Measurements from ENCODE around the gene THEM4. TPM values are rescaled to one million over a fixed set of nuclear protein-coding genes. Genes with fewer than 3 reads are reported as not detected.
A peak's percentile ranks its signal among the peaks of the same experiment; 100 is the strongest.

THEM4 gene
- total RNA-seq, 1 experiment from 2014 or later, result 10.9 TPM

DNA sequence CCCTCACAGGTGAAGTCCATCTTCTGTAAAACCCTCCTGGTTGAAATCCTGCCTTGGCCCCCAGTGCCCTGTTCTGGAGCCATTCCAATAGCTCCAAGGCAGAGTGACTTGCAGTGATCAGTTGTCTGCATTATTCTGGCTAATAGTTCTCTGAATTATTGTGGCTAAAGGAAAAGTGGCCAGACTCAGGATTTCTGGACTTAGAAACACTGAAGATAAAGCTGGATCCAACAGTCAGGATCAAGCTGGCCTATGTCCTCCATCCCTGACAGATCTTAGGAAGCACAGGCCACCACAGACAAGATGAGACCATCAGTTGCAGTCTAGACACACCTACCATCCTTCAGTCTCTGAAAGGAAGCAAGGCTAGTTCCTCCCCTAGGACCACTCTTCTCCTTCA, 68.9 kb downstream of the THEM4 start:
- TF ChIP-seq, protein P1, sequence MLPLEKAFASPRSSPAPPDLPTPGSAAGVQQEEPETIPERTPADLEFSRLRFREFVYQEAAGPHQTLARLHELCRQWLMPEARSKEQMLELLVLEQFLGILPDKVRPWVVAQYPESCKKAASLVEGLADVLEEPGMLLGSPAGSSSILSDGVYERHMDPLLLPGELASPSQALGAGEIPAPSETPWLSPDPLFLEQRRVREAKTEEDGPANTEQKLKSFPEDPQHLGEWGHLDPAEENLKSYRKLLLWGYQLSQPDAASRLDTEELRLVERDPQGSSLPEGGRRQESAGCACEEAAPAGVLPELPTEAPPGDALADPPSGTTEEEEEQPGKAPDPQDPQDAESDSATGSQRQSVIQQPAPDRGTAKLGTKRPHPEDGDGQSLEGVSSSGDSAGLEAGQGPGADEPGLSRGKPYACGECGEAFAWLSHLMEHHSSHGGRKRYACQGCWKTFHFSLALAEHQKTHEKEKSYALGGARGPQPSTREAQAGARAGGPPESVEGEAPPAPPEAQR (CRISPR knock-in tag; IDR thresholded peaks at IDR 0.05), result no peak
- TF ChIP-seq PRRX2 (CRISPR knock-in tag; IDR thresholded peaks at IDR 0.05), result no peak
- TF ChIP-seq ZNF423 (CRISPR knock-in tag; IDR thresholded peaks at IDR 0.05), result no peak
- no peak for TF ChIP-seq ZNF416 (CRISPR knock-in tag; IDR thresholded peaks at IDR 0.05)
- TF ChIP-seq ZNF138 (CRISPR knock-in tag; conservative IDR thresholded peaks at IDR 0.05), result no peak
- TF ChIP-seq, protein P2, sequence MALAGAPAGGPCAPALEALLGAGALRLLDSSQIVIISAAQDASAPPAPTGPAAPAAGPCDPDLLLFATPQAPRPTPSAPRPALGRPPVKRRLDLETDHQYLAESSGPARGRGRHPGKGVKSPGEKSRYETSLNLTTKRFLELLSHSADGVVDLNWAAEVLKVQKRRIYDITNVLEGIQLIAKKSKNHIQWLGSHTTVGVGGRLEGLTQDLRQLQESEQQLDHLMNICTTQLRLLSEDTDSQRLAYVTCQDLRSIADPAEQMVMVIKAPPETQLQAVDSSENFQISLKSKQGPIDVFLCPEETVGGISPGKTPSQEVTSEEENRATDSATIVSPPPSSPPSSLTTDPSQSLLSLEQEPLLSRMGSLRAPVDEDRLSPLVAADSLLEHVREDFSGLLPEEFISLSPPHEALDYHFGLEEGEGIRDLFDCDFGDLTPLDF (CRISPR knock-in tag; IDR thresholded peaks at IDR 0.05), result no peak
- TF ChIP-seq, protein P3, sequence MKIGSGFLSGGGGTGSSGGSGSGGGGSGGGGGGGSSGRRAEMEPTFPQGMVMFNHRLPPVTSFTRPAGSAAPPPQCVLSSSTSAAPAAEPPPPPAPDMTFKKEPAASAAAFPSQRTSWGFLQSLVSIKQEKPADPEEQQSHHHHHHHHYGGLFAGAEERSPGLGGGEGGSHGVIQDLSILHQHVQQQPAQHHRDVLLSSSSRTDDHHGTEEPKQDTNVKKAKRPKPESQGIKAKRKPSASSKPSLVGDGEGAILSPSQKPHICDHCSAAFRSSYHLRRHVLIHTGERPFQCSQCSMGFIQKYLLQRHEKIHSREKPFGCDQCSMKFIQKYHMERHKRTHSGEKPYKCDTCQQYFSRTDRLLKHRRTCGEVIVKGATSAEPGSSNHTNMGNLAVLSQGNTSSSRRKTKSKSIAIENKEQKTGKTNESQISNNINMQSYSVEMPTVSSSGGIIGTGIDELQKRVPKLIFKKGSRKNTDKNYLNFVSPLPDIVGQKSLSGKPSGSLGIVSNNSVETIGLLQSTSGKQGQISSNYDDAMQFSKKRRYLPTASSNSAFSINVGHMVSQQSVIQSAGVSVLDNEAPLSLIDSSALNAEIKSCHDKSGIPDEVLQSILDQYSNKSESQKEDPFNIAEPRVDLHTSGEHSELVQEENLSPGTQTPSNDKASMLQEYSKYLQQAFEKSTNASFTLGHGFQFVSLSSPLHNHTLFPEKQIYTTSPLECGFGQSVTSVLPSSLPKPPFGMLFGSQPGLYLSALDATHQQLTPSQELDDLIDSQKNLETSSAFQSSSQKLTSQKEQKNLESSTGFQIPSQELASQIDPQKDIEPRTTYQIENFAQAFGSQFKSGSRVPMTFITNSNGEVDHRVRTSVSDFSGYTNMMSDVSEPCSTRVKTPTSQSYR (CRISPR knock-in tag; IDR thresholded peaks at IDR 0.05), result no peak
- no peak for TF ChIP-seq NFE2L1 (CRISPR knock-in tag; IDR thresholded peaks at IDR 0.05)
- no peak for TF ChIP-seq GABPB1 (CRISPR knock-in tag; IDR thresholded peaks at IDR 0.05)
- TF ChIP-seq NR2C2 (CRISPR knock-in tag; IDR thresholded peaks at IDR 0.05), result no peak
- no peak for TF ChIP-seq GRHL2 (CRISPR knock-in tag; IDR thresholded peaks at IDR 0.05; ENCODE audit: insufficient replicate concordance, severe bottlenecking)
- TF ChIP-seq ZNF121 (CRISPR knock-in tag; IDR thresholded peaks at IDR 0.05), result no peak
- TF ChIP-seq, protein P4, sequence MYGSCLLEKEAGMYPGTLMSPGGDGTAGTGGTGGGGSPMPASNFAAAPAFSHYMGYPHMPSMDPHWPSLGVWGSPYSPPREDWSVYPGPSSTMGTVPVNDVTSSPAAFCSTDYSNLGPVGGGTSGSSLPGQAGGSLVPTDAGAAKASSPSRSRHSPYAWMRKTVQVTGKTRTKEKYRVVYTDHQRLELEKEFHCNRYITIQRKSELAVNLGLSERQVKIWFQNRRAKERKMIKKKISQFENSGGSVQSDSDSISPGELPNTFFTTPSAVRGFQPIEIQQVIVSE (CRISPR knock-in tag; IDR thresholded peaks at IDR 0.05; ENCODE audit: borderline replicate concordance), result no peak
- DNase-seq (ENCODE audit: low spot score) (no peak), ATAC-seq (no peak)
- Mint-ChIP-seq H3K4me3 (peak overlapping the region; percentile 88), H3K36me3 (peaks cover 3% of the 10 kb centered on the region), H3K4me1 (peaks cover 29% of the 10 kb centered on the region), H3K27me3 (ENCODE audit: low read depth) (peaks cover 36% of the 10 kb centered on the region), H3K9me3 (no peaks in the 10 kb centered on the region), H3K27ac (no peak overlapping the region)
- CTCF ChIA-PET, result interaction anchor here (0.5 to 2.1 kb wide), 13 partner anchors 10 to 247 kb away, joined by 3 to 17 read pairs (median 4); partner anchors contain the start of genes THEM4 and THEM5
- POLR2A ChIA-PET, result interaction anchor here (0.6 to 2.1 kb wide), 7 partner anchors 20 to 329 kb away, joined by 3 to 7 read pairs (median 4); partner anchors contain the start of genes CGN, S100A11 and SNX27

DNA sequence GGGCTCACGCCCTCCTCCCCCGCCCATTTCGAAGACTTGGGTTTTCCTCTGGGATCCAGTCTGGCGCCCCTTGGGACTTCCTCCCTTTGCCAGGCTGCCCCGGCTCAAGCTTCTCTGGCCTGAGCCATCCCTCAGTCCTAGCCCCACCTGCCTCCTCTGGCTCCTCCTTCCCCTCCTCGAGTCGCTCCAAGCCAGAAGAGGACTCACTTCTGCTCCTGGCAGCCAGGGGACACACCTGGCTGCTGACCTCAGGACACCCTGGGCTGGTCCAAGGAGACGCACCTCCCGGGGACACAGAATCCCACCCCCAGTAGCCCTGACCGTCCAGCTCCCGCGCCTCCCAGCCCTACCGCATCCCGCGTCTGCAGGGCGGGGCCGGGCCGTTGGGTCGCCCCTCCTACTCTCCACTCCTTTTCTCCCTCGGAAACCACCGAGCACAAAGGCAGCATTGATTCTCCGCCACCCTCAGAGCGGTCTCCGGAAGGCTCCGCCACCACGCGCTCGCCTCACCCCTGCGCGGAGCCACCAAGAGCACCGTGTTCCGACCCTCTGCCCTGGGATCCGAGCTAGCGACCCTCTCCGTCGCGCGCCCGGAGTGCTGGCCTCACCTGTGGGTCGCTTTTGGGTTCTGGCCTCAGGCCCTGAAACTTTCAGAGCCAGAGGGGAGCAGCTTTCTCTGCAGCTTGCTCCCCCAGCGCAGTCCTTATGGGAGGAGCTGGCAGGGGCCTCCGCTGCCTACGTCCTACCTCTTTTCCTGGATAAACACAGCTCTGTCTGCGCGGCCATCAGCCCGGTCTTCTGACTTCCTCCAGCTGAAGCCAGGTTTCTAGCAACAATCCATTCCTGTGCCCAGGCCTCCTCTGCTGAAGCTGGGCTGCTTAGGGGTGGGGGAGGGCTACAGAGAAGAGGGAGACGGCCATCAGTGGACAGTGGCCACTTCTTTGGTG, 69.6 kb downstream of the THEM4 start, which contains the start of gene C2CD4D:
Gene C2CD4D, minus strand, starts transcription at position 364 of the 947 bp plus-strand sequence. CDS start 831 bp downstream, outside the sequence.
- POLR2A ChIA-PET, result interaction anchor here (0.6 to 2.1 kb wide), 8 partner anchors 19 to 328 kb away, joined by 3 to 7 read pairs (median 4); partner anchors contain the start of genes CELF3, CGN, S100A11 and SNX27
- Mint-ChIP-seq H3K4me3 (peak within 1 kb of the TSS; percentile 88), H3K36me3 (peaks cover 3% of the 10 kb centered on the region; the same call in 1 of the 2 replicates), H3K9me3 (no peaks in the 10 kb centered on the region), H3K27me3 (ENCODE audit: low read depth) (peaks cover 36% of the 10 kb centered on the region), H3K27ac (peak within 1 kb of the TSS; percentile 96), H3K4me1 (peaks cover 26% of the 10 kb centered on the region)
- ATAC-seq (peak; percentile 77), DNase-seq (ENCODE audit: low spot score) (peak; percentile 82)
- CTCF ChIA-PET, result interaction anchor here (0.5 to 2.1 kb wide), 24 partner anchors 9 to 299 kb away, joined by 3 to 17 read pairs (median 4); partner anchors contain the start of genes RIIAD1, TDRKH, THEM4 and THEM5
- peak; percentile 85 for TF ChIP-seq SP1 (CRISPR knock-in tag; conservative IDR thresholded peaks at IDR 0.05)
- TF ChIP-seq, protein P5, sequence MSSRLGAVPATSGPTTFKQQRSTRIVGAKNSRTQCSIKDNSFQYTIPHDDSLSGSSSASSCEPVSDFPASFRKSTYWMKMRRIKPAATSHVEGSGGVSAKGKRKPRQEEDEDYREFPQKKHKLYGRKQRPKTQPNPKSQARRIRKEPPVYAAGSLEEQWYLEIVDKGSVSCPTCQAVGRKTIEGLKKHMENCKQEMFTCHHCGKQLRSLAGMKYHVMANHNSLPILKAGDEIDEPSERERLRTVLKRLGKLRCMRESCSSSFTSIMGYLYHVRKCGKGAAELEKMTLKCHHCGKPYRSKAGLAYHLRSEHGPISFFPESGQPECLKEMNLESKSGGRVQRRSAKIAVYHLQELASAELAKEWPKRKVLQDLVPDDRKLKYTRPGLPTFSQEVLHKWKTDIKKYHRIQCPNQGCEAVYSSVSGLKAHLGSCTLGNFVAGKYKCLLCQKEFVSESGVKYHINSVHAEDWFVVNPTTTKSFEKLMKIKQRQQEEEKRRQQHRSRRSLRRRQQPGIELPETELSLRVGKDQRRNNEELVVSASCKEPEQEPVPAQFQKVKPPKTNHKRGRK (CRISPR knock-in tag; IDR thresholded peaks at IDR 0.05; ENCODE audit: borderline replicate concordance), result no peak
- TF ChIP-seq, protein P6, sequence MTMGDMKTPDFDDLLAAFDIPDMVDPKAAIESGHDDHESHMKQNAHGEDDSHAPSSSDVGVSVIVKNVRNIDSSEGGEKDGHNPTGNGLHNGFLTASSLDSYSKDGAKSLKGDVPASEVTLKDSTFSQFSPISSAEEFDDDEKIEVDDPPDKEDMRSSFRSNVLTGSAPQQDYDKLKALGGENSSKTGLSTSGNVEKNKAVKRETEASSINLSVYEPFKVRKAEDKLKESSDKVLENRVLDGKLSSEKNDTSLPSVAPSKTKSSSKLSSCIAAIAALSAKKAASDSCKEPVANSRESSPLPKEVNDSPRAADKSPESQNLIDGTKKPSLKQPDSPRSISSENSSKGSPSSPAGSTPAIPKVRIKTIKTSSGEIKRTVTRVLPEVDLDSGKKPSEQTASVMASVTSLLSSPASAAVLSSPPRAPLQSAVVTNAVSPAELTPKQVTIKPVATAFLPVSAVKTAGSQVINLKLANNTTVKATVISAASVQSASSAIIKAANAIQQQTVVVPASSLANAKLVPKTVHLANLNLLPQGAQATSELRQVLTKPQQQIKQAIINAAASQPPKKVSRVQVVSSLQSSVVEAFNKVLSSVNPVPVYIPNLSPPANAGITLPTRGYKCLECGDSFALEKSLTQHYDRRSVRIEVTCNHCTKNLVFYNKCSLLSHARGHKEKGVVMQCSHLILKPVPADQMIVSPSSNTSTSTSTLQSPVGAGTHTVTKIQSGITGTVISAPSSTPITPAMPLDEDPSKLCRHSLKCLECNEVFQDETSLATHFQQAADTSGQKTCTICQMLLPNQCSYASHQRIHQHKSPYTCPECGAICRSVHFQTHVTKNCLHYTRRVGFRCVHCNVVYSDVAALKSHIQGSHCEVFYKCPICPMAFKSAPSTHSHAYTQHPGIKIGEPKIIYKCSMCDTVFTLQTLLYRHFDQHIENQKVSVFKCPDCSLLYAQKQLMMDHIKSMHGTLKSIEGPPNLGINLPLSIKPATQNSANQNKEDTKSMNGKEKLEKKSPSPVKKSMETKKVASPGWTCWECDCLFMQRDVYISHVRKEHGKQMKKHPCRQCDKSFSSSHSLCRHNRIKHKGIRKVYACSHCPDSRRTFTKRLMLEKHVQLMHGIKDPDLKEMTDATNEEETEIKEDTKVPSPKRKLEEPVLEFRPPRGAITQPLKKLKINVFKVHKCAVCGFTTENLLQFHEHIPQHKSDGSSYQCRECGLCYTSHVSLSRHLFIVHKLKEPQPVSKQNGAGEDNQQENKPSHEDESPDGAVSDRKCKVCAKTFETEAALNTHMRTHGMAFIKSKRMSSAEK (CRISPR knock-in tag; IDR thresholded peaks at IDR 0.05; ENCODE audit: borderline replicate concordance), result no peak
- TF ChIP-seq, protein P1 (CRISPR knock-in tag; IDR thresholded peaks at IDR 0.05), result no peak
- TF ChIP-seq, protein P7, sequence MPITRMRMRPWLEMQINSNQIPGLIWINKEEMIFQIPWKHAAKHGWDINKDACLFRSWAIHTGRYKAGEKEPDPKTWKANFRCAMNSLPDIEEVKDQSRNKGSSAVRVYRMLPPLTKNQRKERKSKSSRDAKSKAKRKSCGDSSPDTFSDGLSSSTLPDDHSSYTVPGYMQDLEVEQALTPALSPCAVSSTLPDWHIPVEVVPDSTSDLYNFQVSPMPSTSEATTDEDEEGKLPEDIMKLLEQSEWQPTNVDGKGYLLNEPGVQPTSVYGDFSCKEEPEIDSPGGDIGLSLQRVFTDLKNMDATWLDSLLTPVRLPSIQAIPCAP (CRISPR knock-in tag; IDR thresholded peaks at IDR 0.05), result no peak
- TF ChIP-seq TEAD1 (CRISPR knock-in tag; IDR thresholded peaks at IDR 0.05), result 0 out of 2 replicates have a peak, but pooled peaks have one; percentile 16

All from WTC11 (cell line).